ENCODE results near the gene RUNX2. TPM values are rescaled to one million over a fixed set of nuclear protein-coding genes. Genes with fewer than 3 reads are reported as not detected.

RUNX2 gene
- total RNA-seq, 4 donors from 2014 or later: 1.4 to 40.4 (median 5.1) TPM

DNA sequence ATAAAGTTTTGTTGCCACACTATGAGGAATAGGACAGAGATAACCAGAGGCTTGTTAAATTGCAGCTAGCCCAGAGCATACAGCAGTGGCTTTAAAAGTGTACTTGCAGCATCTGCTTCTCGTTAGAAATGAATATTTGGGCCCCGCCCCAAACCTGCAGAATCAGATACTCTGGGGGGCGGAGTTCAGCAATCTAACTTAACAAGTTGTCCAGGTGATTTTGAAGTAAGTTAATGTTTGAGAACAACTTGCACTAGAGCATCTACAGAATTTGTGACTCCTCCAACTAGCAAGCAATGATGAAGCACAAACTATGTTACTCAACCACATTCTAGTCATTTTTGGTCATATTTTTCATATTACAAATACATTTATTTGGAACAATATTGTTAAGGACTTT is 60.2 kb downstream of the RUNX2 start:
- Histone ChIP-seq H3K9me3 (no peaks in the 10 kb centered on the region), H3K27ac (no peak overlapping the region), H3K4me1 (no peaks in the 10 kb centered on the region), H3K4me3 (no peak overlapping the region), H3K27me3 (no peaks in the 10 kb centered on the region), H3K36me3 (no peaks in the 10 kb centered on the region)
- no peak for DNase-seq
- TF ChIP-seq, protein P1, sequence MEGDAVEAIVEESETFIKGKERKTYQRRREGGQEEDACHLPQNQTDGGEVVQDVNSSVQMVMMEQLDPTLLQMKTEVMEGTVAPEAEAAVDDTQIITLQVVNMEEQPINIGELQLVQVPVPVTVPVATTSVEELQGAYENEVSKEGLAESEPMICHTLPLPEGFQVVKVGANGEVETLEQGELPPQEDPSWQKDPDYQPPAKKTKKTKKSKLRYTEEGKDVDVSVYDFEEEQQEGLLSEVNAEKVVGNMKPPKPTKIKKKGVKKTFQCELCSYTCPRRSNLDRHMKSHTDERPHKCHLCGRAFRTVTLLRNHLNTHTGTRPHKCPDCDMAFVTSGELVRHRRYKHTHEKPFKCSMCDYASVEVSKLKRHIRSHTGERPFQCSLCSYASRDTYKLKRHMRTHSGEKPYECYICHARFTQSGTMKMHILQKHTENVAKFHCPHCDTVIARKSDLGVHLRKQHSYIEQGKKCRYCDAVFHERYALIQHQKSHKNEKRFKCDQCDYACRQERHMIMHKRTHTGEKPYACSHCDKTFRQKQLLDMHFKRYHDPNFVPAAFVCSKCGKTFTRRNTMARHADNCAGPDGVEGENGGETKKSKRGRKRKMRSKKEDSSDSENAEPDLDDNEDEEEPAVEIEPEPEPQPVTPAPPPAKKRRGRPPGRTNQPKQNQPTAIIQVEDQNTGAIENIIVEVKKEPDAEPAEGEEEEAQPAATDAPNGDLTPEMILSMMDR (IDR thresholded peaks at IDR 0.05): no peak
- TF ChIP-seq POLR2A (IDR thresholded peaks at IDR 0.05): no peak

DNA sequence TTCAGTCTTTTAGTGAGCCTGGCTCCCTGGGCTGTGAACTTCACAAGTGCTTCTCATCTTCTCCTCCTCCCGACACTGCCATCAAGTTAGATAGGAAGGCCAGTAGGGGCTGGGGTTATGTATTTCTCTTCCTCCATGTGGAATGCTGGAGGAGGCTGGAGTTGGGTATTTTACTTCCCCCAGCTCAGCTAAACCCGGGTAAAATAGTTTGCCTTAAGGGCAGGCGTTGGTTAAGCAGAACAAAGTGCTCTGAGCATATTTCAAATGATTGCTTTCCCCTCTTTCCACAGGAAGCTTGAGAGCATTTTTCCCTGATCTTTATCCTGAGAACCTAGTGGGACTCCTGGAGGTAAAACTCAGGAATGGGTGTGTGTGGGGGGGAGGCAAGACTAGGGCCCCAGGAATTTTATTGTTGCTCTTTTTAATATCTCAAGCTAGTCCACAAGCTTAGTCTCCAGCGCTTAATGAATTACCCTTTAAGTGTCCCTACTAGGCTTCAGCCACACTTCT is 66.5 kb downstream of the RUNX2 start:
- TF ChIP-seq, protein P1 (IDR thresholded peaks at IDR 0.05): no peak
- TF ChIP-seq POLR2A (IDR thresholded peaks at IDR 0.05): no peak
- H3K27ac ChIP-seq: no peak overlapping the region
- no peaks in the 10 kb centered on the region for H3K36me3 ChIP-seq
- no peaks in the 10 kb centered on the region for H3K27me3 ChIP-seq
- DNase-seq: no peak
- no peaks in the 10 kb centered on the region for H3K4me1 ChIP-seq
- no peaks in the 10 kb centered on the region for H3K9me3 ChIP-seq
- no peak overlapping the region for H3K4me3 ChIP-seq

DNA sequence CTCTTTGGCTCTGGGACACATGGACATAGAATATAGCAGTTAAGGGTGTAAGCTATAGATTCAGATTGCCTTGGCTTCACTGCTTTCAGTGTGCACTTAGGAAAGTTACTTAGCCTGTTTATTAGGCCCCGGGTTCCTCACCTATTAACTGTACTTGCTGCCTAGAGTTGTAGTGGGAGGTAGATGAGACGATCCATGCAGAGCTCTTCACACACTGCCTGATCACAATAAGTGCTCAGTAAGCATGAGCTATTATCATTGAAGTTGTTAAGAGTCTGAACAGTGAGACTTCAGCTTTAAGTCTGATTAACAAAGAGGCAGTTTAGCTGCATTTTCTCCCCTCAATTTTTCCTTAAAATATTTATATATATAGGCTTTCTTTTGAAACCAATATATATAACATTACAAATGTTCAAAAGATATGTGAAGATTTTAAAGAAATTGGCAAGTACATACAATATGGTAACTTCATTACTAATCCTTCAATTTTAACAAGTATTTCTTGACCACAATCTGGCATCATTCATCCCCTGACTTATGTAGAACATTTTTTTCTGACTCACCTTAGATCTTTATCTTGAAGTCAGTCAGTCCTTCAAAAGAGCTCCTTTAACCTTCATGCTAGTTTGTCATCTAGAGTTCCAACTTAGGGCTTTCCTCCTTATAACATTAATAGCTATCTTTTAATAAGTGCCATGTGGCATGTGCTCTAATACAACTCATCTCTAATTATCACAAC is 70.1 kb downstream of the RUNX2 start:
- no peak overlapping the region for H3K27ac ChIP-seq
- H3K9me3 ChIP-seq: no peaks in the 10 kb centered on the region
- no peaks in the 10 kb centered on the region for H3K4me1 ChIP-seq
- TF ChIP-seq, protein P1 (IDR thresholded peaks at IDR 0.05): no peak
- no peak for TF ChIP-seq POLR2A (IDR thresholded peaks at IDR 0.05)
- DNase-seq: no peak
- no peaks in the 10 kb centered on the region for H3K27me3 ChIP-seq
- H3K4me3 ChIP-seq: no peak overlapping the region
- no peaks in the 10 kb centered on the region for H3K36me3 ChIP-seq

DNA sequence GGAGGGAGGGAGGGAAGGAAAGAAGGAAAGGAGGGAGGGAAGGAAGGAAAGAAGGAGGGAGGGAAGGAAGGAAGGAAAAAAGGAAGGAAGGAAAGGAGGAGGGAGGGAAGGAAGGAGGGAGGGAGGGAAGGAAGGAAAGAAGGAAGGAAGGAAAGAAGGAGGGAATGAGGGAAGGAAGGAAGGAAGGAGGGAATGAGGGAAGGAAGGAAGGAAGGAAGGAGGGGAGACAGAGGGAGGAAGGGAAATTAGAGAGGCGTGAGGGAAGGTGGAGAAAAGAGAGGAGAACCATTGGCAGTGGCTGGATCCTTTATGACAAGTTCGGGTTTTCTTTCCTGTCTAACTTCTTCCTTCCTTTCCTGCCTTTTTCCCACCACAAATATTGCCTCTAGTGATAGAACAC is 71.9 kb downstream of the RUNX2 start:
- Histone ChIP-seq H3K27ac (no peak overlapping the region), H3K4me3 (no peak overlapping the region), H3K36me3 (no peaks in the 10 kb centered on the region), H3K9me3 (no peaks in the 10 kb centered on the region), H3K27me3 (no peaks in the 10 kb centered on the region), H3K4me1 (no peaks in the 10 kb centered on the region)
- no peak for DNase-seq
- TF ChIP-seq POLR2A (IDR thresholded peaks at IDR 0.05): no peak
- TF ChIP-seq, protein P1 (IDR thresholded peaks at IDR 0.05): no peak

DNA sequence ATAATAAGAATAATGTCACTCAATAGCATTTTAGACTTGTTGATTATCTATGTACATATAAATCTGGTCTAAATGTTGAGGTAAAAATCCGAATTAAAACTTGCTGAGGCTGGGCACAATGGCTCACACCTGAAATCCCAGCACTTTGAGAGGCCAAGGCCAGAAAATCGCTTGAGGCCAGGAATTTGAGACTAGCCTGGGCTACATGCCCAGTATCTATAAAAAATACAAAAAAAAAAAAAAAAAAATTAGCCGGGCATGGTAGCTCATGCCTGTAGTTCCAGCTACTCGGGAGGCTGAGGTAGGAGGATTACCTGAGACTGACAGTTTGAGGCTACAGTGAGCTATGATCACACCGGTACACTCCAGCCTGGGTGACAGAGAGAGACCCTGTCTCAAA is 83.8 kb downstream of the RUNX2 start:
- H3K27me3 ChIP-seq: no peaks in the 10 kb centered on the region
- no peak for DNase-seq
- no peaks in the 10 kb centered on the region for H3K36me3 ChIP-seq
- H3K4me3 ChIP-seq: no peak overlapping the region
- no peak for TF ChIP-seq POLR2A (IDR thresholded peaks at IDR 0.05)
- TF ChIP-seq, protein P1 (IDR thresholded peaks at IDR 0.05): no peak
- H3K4me1 ChIP-seq: no peaks in the 10 kb centered on the region
- H3K27ac ChIP-seq: no peak overlapping the region
- no peaks in the 10 kb centered on the region for H3K9me3 ChIP-seq

All from Peyer's patch (tissue), 4 donors.